Large intestine (tissue), 3 donors: ENCODE data around the gene YPEL2. TPM values are rescaled to one million over a fixed set of nuclear protein-coding genes. Genes with fewer than 3 reads are reported as not detected.

Source experiments
- DNase-seq, 2 donors: peaks; one replicate each; pipeline versions ENCODE4 v3.0.0 to v3.0.0-alpha.2; 2013
- H3K27ac ChIP-seq: one replicate; pipeline ENCODE4 v1.5.1; 2013; ENCODE audit warnings: low read length
- H3K27me3 ChIP-seq: 2 replicates; pipeline ENCODE4 v1.6.1; 2013; ENCODE audit warnings: low read length; ENCODE audit not compliant: control insufficient read depth, insufficient read depth
- H3K36me3 ChIP-seq: 2 replicates; pipeline ENCODE4 v1.6.1; 2013; ENCODE audit warnings: low read length; ENCODE audit not compliant: control insufficient read depth, insufficient read depth
- H3K4me1 ChIP-seq: one replicate; pipeline ENCODE4 v1.6.1; 2013; ENCODE audit warnings: low read length; ENCODE audit not compliant: control insufficient read depth, insufficient read depth
- H3K4me3 ChIP-seq: one replicate; pipeline ENCODE4 v1.5.1; 2013; ENCODE audit warnings: low read length
- H3K9me3 ChIP-seq: one replicate; pipeline ENCODE4 v1.6.1; 2013; ENCODE audit warnings: mild to moderate bottlenecking, low read depth, low read length, moderate library complexity; ENCODE audit not compliant: control insufficient read depth
- WGBS: methylation state at CpG from one replicate; pipeline ENCODE4 v1.1.5; 2013; ENCODE audit warnings: low lambda C conversion rate; ENCODE audit not compliant: insufficient coverage; 5-methylcytosine and 5-hydroxymethylcytosine counted together
- polyA plus RNA-seq: library from polyadenylated mRNA; unstranded; fragments of 120-200 nt; gene quantifications from one replicate; pipeline ENCODE4 v1.2.1, GENCODE V29; 2013

Gene YPEL2
- polyA plus RNA-seq, 1 donor, result 15.3 TPM

DNA sequence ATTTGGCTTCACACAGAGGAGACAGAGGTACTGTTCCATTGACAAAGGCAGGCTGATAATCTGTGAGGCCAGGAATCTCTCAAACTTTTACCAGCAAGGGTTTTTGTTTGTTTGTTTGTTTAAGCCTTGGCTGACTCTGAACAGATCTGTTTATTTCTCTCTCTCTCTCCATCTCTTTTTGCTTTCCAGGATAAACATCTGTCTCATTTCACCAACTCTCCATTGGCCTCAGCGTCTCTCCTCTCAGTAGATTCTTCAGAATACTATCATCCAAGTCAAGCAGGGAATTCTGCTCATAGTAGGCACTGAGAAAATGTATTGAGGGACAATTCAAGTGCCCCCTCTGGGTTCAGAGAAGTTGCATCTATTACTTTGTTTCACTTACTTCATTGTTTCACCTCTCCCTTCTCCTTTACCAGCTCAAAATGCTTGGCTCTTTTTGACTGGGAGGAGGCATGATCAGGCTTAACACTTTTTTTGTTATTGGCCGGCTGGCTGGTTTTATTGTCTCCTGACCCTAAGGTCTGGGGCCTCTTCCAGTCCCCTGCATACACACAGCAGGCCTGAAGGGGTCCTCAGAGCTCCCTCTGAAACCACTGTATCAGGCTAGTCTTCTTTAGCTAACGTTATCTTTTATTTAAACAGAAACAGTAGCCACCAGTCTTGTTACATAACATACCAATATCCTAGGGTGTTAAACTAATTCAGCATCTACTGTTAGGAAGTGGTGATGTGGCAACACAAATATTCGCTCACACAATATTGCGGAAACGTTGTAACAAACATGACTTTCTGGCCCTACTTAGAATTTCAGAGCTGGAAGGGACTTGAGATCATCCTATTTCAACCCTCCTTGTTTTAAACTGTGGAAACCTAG is 2.0 kb upstream of the YPEL2 start:
- Histone ChIP-seq H3K4me3 (no peak overlapping the region), H3K27me3 (no peaks in the 10 kb centered on the region), H3K27ac (peak overlapping the region; percentile 96), H3K36me3 (no peaks in the 10 kb centered on the region), H3K9me3 (no peaks in the 10 kb centered on the region), H3K4me1 (peaks cover 30% of the 10 kb centered on the region)
- no CpG with 5 or more reads among the region's 6 CpGs for WGBS
- peak; percentile 56 to 70 for DNase-seq

GRCh38 chr17:59330053-59330942 is 1.2 kb upstream of the YPEL2 start:
- Histone ChIP-seq H3K4me3 (peak overlapping the region; percentile 94), H3K4me1 (peaks cover 30% of the 10 kb centered on the region), H3K27me3 (no peaks in the 10 kb centered on the region), H3K36me3 (no peaks in the 10 kb centered on the region), H3K9me3 (no peaks in the 10 kb centered on the region), H3K27ac (peak overlapping the region; percentile 96)
- WGBS, result no CpG with 5 or more reads among the region's 17 CpGs
- peak; percentile 82 to 91 for DNase-seq

- Histone ChIP-seq H3K27ac (peak overlapping the region; percentile 40), H3K27me3 (no peaks in the 10 kb centered on the region), H3K36me3 (no peaks in the 10 kb centered on the region), H3K4me1 (peaks cover 30% of the 10 kb centered on the region), H3K4me3 (peak overlapping the region; percentile 94), H3K9me3 (no peaks in the 10 kb centered on the region)
- peak; percentile 23 to 57 for DNase-seq
- WGBS, result no CpG with 5 or more reads among the region's 90 CpGs
Measured at GRCh38 chr17:59331929-59332748, 684 bp downstream of the YPEL2 start.

DNA sequence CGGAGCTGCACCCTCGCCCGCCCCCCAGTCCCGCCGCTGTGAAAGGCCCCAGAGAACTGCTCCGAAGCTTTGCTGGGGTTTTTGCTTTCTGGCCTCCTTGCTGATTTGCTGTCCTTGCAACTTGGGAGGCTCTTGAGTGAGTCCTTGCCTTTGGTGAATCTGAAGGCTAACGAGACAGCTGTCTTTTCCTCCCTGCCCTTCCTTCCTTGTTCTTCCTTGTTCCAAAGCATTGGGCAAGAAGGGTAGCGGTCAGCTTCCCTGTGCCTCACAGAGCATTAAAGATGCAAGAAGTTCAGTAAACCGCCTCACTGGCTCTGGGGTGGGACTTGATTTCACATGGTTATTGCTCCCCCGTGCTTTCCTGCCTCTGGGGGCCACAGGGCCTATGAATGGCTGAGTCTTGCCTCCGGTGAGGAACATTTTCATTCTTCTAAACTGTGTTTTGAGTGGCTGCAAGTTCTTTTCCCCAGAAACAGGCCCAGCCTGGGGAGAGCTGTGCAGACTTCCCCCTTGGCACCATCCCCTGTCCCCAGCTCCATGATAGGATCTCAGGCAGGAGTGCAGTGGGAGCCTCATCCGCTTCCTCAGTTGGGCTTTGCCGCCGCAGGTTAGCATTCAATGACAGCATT is 1.4 kb downstream of the YPEL2 start:
- H3K4me1 ChIP-seq, result peaks cover 30% of the 10 kb centered on the region
- H3K36me3 ChIP-seq, result no peaks in the 10 kb centered on the region
- no CpG with 5 or more reads among the region's 14 CpGs for WGBS
- H3K27ac ChIP-seq, result peak overlapping the region; percentile 40
- H3K27me3 ChIP-seq, result no peaks in the 10 kb centered on the region
- H3K4me3 ChIP-seq, result peak overlapping the region; percentile 94
- H3K9me3 ChIP-seq, result no peaks in the 10 kb centered on the region
- DNase-seq, result no peak

GRCh38 chr17:59333836-59334235 is 2.4 kb downstream of the YPEL2 start:
- DNase-seq, result no peak
- no peak overlapping the region for H3K27ac ChIP-seq
- H3K4me1 ChIP-seq, result peaks cover 28% of the 10 kb centered on the region

DNA sequence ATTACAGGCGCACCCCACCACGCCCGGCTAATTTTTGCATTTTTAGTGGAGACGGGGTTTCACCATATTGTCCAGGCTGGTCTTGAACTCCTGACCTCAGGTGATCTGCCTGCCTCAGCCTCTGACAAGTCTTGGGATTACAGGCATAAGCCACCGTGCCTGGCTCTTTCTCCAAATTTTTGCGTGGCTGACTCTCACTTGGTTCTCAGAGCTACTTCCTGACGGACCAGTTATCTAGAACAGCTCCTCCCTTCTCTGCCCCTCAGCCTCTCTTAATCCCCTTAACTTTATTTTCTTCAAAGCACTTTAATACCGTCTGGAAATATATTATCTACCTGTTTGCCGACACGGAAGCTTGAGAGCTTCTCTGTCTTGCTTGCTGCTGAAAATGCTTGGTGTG is 4.2 kb downstream of the YPEL2 start:
- no peak for DNase-seq
- 37% methylated on average over 3 of the region's 10 CpGs for WGBS
- H3K27ac ChIP-seq, result no peak overlapping the region
- no peaks in the 10 kb centered on the region for H3K27me3 ChIP-seq
- peaks cover 12% of the 10 kb centered on the region for H3K4me1 ChIP-seq
- H3K9me3 ChIP-seq, result no peaks in the 10 kb centered on the region
- no peaks in the 10 kb centered on the region for H3K36me3 ChIP-seq
- H3K4me3 ChIP-seq, result no peak overlapping the region

More at GRCh38 chr17:59333836-59334235, 2.4 kb downstream of the YPEL2 start:
- WGBS, result 100% methylated on average over 1 of the region's 2 CpGs
- Histone ChIP-seq H3K27me3 (no peaks in the 10 kb centered on the region), H3K9me3 (no peaks in the 10 kb centered on the region), H3K4me3 (no peak overlapping the region), H3K36me3 (no peaks in the 10 kb centered on the region)

DNA sequence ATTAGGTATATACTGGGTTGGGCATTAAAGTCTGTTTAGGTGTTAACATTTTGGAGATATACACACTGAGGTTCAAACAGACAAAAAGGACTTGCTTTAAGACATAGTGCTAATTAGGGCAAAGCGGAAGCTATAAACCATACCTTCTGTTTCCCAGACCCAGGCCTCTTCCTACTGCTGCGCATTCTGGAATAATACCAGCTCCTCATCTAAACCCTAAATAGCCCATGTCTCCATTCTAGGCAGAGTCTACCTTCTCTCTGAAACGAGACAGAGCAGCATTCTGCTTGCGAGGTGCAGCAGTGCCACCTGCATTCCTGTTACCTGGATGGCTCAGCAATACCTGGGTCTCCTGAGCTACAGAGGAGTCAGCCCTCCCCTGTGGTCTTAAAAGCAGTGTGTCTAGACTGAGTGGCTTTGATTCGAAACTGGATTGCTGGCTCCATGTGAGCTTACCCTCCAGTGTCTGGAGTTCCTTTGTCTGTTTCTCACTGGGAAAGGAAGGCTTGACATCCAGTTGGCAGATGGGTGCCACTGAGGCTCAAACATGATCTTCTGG is 6.4 kb downstream of the YPEL2 start:
- DNase-seq, result no peak
- H3K4me3 ChIP-seq, result no peak overlapping the region
- no peaks in the 10 kb centered on the region for H3K27me3 ChIP-seq
- peaks cover 12% of the 10 kb centered on the region for H3K4me1 ChIP-seq
- WGBS, result no CpG with 5 or more reads among the region's 5 CpGs
- no peaks in the 10 kb centered on the region for H3K9me3 ChIP-seq
- H3K27ac ChIP-seq, result no peak overlapping the region
- no peaks in the 10 kb centered on the region for H3K36me3 ChIP-seq

GRCh38 chr17:59338498-59338897 is 7.0 kb downstream of the YPEL2 start:
- Histone ChIP-seq H3K27ac (no peak overlapping the region), H3K27me3 (no peaks in the 10 kb centered on the region), H3K4me3 (no peak overlapping the region), H3K9me3 (no peaks in the 10 kb centered on the region), H3K36me3 (no peaks in the 10 kb centered on the region), H3K4me1 (peaks cover 6% of the 10 kb centered on the region)
- DNase-seq, result no peak
- no CpG with 5 or more reads among the region's 5 CpGs for WGBS

DNA sequence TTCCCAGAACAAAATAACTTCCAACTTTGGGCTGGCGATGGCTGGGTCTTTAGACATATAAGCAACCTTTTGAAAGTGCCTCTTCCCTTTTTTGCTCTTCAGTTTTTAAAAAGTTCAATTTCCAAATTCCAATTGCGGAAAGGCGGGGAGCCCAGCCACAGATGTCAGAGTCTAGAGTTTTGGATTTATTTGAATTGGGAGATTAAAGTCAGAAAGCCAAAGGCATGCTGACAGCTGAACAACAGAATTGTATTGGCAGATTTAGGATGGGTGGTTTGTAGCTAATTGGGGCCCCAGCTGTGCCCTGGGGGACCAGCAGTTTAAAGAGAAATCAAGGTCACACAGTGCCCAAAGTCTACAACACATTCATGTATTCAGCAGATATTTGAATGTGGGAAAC is 10.5 kb downstream of the YPEL2 start:
- H3K4me3 ChIP-seq, result no peak overlapping the region
- H3K9me3 ChIP-seq, result no peaks in the 10 kb centered on the region
- H3K4me1 ChIP-seq, result no peaks in the 10 kb centered on the region
- H3K27me3 ChIP-seq, result no peaks in the 10 kb centered on the region
- WGBS, result 100% methylated on average over 1 of the region's 3 CpGs
- H3K36me3 ChIP-seq, result no peaks in the 10 kb centered on the region
- no peak overlapping the region for H3K27ac ChIP-seq
- DNase-seq, result no peak
